ENCODE measurements around the gene MBD2.

MBD2 gene

GRCh38 chr18:54203914-54204313 lies 20.6 kb downstream of the MBD2 start:
- no peak for TF ChIP-seq CTCF (IDR thresholded peaks at IDR 0.05; ENCODE audit: low read depth, low read length, missing control alignments)
- no peak overlapping the region for H3K4me3 ChIP-seq (ENCODE audit: low read depth, low read length)
- DNase-seq (ENCODE audit: low read depth): no peak

DNA sequence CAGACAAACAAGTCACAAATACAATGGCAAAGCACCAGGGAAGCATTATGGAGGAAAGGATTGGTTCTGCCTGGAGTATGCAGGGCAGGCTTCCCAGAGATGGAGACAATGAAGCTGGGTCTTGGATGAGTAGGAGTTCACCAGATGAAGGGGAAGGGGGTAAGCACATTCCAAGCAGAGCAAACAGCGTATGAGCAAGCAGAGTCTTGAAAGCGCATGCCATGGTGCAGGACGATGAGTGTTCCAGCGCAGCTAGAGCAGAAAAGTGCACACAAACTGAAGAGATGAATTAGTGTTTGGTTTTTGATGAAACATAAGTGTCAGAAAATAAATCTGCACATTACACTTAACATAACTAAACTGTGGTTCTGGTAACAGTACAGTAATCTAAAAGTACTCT lies 21.6 kb downstream of the MBD2 start:
- H3K4me3 ChIP-seq (ENCODE audit: low read depth, low read length): no peak overlapping the region
- TF ChIP-seq CTCF (IDR thresholded peaks at IDR 0.05; ENCODE audit: low read depth, low read length, missing control alignments): no peak
- DNase-seq (ENCODE audit: low read depth): no peak

- no peak overlapping the region for H3K4me3 ChIP-seq (ENCODE audit: low read depth, low read length)
- TF ChIP-seq CTCF (IDR thresholded peaks at IDR 0.05; ENCODE audit: low read depth, low read length, missing control alignments): no peak
- DNase-seq (ENCODE audit: low read depth): no peak
Observed at GRCh38 chr18:54197747-54198411, 26.6 kb downstream of the MBD2 start.

- no peak overlapping the region for H3K4me3 ChIP-seq (ENCODE audit: low read depth, low read length)
- no peak for DNase-seq (ENCODE audit: low read depth)
- TF ChIP-seq CTCF (IDR thresholded peaks at IDR 0.05; ENCODE audit: low read depth, low read length, missing control alignments): no peak
Observed at GRCh38 chr18:54193786-54194185, 30.7 kb downstream of the MBD2 start.

- TF ChIP-seq CTCF (IDR thresholded peaks at IDR 0.05; ENCODE audit: low read depth, low read length, missing control alignments): no peak
- DNase-seq (ENCODE audit: low read depth): no peak
- H3K4me3 ChIP-seq (ENCODE audit: low read depth, low read length): no peak overlapping the region
Observed at GRCh38 chr18:54192900-54193299, 31.6 kb downstream of the MBD2 start.

DNA sequence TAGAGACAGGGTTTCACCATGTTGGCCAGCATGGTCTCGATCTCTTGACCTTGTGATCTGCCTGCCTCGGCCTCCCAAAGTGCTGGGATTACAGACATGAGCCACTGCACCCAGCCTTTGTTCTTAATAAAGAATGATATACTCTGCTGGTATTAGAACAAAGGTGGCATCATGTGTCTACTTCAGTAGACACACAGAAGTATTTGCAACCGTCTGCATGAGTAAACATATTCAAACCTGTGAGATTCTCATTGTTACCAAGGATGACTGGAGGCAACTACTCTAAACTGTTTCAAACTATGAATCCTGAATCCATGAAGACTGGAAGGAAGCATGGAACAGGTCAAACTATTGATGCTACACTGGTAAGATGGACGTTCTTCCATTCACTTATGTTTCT lies 32.1 kb downstream of the MBD2 start:
- DNase-seq (ENCODE audit: low read depth): no peak
- H3K4me3 ChIP-seq (ENCODE audit: low read depth, low read length): no peak overlapping the region
- TF ChIP-seq CTCF (IDR thresholded peaks at IDR 0.05; ENCODE audit: low read depth, low read length, missing control alignments): no peak

- H3K4me3 ChIP-seq (ENCODE audit: low read depth, low read length): no peak overlapping the region
- TF ChIP-seq CTCF (IDR thresholded peaks at IDR 0.05; ENCODE audit: low read depth, low read length, missing control alignments): no peak
- DNase-seq (ENCODE audit: low read depth): no peak
Observed at GRCh38 chr18:54191352-54191751, 33.1 kb downstream of the MBD2 start.

Data from GM12864 (cell line).